ENCODE results near the gene TPPP.
"Not testable (repeated sequence)": the region's sequence is repeated elsewhere in the genome, so short reads cannot be mapped to it uniquely, and the experiment has no call there.

TPPP gene

DNA sequence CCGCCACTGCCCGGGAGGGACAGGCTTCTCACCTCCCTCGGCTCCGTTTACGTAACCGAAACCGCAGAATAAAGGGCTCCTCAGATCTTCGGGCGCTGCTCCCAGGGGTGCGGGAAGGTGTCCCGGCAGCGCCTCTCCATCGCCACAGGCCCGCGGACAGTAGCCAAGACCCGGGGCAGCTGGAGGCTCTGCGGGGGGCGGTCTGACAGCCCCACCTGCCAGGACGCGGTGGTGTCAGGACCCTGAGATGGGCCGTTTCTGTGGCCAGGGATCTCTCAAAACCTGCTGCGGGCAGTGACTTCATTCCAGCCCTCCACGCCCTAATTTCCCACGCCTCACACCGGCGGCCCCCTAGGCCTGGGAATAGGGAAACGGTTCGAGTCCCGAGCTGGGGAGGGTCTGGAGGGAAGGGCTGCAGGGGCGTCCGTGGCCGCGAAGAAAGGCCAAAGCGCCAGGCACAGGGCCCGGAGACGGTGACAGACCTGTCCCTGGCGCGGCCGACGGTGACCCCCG, 567 bp downstream of the TPPP start:
- not testable (repeated sequence) for DNase-seq

DNA sequence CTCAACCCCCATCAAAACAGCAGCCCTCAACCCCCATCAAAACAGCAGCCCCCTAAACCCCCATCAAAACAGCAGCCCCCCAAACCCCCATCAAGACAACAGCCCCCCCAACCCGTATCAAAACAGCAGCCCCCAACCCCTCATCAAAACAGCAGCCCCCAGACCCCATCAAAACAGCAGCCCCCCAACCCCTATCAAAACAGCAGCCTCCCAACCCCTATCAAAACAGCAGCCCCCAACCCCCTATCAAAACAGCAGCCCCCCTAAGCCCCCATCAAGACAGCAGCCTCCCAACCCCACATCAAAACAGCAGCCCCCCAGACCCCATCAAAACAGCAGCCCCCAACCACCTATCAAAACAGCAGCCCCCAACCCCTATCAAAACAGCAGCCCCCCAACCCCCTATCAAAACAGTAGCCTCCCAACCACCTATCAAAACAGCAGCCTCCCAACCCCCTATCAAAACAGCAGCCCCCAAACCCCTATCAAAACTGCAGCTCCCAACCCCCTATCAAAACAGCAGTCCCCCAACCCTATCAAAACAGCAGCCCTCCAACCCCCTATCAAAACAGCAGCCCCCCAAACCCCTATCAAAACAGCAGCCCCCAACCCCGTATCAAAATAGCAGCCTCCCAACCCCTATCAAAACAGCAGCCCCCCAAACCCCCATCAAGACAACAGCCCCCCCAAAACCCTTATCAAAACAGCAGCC, 1.2 kb downstream of the TPPP start:
- no peak for DNase-seq

- not testable (repeated sequence) for DNase-seq
These were observed 2.1 kb downstream of the TPPP start for GRCh38 chr5:691049-691448.

GRCh38 chr5:690293-690692, 2.9 kb downstream of the TPPP start:
- not testable (repeated sequence) for DNase-seq

- DNase-seq = not testable (repeated sequence)
These were observed 4.7 kb downstream of the TPPP start for GRCh38 chr5:688348-689010.

DNA sequence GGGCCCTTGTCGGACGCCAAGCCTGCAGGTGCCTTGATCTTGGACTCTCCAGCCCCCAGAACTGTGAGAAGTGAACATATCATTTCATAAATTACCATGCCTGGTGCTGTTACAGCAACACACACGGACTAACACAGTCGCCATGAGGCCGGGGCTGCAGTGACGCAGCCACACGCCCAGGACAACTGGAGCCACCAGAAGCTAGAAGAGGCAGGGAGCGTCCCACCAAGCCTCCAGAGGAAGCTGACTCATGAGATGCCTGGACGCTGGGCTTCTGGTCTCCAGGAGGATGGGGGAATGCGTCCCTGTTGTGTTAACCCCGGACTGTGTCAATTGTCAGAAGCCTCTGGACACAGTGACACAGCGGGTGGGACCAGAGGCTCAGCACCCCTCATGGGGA, 6.2 kb downstream of the TPPP start:
- not testable (repeated sequence) for DNase-seq

DNA sequence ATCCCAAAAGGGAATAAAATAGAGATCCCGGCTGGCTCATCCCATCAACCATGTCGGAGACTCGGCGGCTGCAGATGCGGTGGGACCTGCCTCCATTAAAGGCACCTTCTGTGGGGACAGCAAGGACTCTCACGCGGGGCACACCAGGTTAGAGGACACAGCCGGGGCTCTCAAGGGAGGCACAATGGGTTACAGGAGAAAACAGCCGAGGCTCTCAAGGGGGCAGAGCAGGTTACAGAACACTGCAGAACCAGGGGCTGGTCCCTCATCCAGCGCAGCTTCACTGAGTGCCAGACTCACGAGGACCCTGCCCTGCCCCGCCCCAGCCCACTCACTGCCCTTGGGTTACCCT, 7.0 kb downstream of the TPPP start:
- DNase-seq = not testable (repeated sequence)

DNA sequence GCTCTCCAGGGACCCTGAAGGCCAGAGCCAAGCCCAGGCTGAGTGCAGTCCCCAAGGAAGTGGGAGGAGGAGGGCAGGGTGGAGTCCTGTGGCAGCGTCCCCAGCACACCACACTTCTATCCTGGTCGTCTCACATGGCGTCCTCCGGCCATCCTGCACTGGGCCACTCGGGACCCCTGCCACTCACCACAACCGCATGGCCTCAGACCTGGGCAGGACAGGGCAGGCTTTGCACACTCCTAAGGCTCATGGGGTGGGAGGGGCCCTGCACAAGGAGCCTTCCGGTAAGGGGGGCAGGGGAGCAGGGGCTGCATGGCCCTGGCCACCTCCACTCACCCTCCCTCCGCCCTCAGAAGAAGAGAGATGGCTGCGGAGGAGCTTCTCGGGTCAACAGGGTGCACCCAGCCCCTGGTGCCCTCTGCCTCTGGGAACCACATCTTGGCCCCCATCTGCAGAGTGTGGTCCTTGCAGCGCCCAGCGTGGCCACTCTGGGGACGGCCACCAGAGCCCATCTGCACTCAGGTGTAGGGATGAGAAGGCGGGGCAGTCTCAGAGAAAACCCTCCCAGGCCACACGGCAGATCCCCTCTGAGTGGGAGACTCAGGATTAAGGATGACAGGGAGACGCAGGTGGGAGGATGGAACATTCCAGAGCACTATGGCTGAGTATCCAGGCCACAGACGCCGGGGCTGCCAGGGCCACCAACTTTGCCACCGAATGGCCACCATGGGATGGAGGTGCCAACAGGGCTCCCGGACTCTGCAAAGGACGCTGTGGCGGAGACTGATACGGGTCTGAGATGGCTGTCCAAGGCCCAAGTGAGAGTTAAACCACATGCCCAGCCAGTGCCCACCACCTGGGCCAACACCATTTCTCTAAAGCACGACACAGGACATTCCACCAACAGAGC, 7.6 kb downstream of the TPPP start:
- no peak for DNase-seq

DNA sequence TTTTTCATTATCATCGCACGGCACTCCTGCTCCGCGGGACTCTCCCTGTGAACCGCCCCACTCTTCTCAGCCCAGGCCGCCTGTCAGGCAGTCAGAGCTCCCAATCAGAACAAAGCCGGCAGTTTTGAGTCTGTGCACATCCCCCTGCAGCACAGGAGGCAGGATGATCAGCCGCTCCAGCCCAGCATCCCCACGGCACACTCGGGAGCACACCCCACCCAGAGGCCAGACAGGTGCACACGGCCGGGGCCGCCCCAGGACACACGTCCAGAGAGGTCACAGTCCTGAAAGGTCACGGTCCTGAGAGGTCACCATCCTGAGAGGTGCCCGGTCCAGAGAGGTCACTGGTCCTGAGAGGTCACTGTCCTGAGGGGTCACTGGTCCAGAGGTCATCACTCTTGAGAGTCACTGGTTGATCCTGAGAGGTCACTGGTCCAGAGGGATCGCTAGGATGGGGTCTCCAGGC, 8.4 kb downstream of the TPPP start:
- DNase-seq = no peak

GRCh38 chr5:683551-684481, 9.3 kb downstream of the TPPP start:
- DNase-seq = no peak

DNA sequence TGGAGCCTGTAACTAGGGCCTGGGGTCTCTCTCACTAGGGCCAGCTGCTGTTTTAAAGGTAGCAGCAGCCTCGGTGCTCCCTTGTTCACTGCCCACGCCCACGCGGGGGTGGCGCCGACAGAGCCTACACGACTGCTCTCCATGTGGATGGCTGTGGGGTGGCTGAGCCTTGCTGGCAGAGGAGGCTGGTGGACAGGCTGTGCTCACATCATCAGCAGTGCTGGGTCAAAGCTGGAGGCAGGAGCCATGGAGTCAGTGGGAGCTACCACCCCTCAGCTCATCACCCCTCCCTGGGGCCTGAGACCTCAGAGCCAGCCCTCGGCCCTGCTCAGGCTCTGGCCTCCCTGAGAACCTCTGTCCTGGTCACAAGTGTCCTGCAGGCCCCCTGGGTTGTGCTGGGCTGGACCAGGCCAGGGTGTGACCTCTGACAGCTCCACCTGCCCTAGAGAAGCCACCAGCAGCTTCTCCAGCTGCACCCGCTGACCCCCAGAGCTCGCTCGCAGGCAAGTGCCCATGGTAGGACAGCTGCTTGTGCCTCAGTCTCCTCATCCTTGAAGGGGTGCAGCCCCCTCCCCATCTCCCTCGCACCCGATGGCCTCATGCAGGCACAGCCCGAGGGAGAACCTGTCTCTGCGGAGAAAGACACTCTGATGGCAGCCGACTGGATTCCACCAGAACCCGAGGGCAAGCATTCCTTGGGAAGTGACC, 10.3 kb downstream of the TPPP start:
- not testable (repeated sequence) for DNase-seq

- not testable (repeated sequence) for DNase-seq
These were observed 10.9 kb downstream of the TPPP start for GRCh38 chr5:682216-682615.

- DNase-seq = not testable (repeated sequence)
These were observed 11.6 kb downstream of the TPPP start for GRCh38 chr5:681317-682191.

DNA sequence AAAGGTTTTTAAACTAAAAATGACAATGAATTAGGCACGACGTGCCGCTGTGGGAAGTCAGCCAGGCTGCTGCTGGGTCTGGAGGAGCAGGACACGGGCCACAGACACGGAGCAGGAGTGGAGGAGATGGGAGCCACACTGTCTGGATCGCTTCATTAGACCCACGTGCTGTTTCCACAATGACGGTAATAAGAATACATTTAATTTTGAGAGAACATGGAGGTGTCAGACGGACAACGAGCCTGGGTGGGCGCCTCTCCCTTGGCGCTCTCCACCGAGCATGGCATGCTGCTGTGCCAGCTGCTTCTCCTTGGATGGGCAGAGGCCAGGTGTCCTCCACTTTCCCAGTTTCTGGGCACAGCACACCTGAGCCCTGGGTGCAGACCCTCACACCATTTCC, 12.3 kb downstream of the TPPP start:
- not testable (repeated sequence) for DNase-seq

GRCh38 chr5:680118-680795, 12.9 kb downstream of the TPPP start:
- DNase-seq = not testable (repeated sequence)

DNA sequence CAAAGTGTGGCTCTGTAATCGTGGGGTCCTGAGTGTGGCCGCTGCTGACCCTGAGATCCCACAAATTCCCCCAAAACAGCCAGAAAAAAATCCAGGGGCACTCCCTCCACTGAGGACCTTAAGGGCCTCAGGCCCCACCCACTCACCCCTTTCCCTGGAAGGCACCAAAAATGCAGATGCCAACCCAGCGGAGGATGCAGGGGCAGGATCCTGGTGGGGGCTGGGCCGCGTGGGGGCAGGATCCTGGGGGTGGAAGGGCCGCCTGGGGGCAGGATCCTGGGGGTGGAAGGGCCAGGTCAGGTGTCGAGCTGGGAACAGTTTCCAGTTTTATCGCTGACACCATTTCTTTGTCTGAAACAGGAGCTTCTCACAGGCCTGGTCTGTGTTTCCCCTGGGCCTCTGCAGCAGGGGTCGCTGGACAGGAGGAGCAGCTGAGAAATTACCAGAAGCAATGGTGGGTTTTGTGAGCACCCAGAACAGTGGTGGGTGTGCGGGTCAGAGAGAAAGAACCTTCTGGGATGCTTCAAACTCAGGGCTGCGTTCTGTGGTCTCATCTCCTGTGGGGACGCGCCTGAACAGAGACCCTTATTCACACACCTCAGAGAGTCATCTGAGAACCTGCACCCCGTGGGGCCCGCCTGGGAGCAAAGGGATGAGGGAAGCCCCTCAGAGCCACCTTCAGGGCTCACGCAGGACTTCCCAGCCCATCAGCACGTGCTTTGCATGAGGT, 13.8 kb downstream of the TPPP start:
- not testable (repeated sequence) for DNase-seq

GRCh38 chr5:678521-678920, 14.6 kb downstream of the TPPP start:
- not testable (repeated sequence) for DNase-seq

- DNase-seq = no peak
These were observed 15.7 kb downstream of the TPPP start for GRCh38 chr5:677131-678101.

All from activated CD4-positive, alpha-beta T cell treated with anti-CD3 and anti-CD28 coated beads, Interleukin-10, Interleukin-2, amounts not matched to agents 100 ng/mL and 50 ng/mL, durations not matched to agents 16 hours and 8 hours (primary cell).